A673 (cell line): ENCODE results near the gene COL16A1.

Source experiments
- CTCF ChIP-seq: fragments of 300-800, 200-600 bp; sonication (generic); conservative IDR thresholded peaks from 2 replicates; pipeline ENCODE4 v1.5.1; 2017; ENCODE audit warnings: low read depth, mild to moderate bottlenecking, antibody characterized with exemption, low read length, moderate library complexity, mixed read lengths
- EZH2 ChIP-seq: fragments of 200-600 bp; sonication (generic); IDR thresholded peaks from 2 replicates; pipeline ENCODE4 v1.6.1; 2017; ENCODE audit warnings: borderline replicate concordance, low read depth, mild to moderate bottlenecking, mixed read lengths, antibody characterized with exemption, low read length; ENCODE audit not compliant: poor library complexity, severe bottlenecking

GRCh38 chr1:31751822-31752241, 48.0 kb upstream of the COL16A1 start:
- TF ChIP-seq EZH2 (no peak), CTCF (no peak)
